ENCODE measurements around the gene STAU1.
"Not testable (repeated sequence)": the region's sequence is repeated elsewhere in the genome, so short reads cannot be mapped to it uniquely, and the experiment has no call there.

Gene STAU1

DNA sequence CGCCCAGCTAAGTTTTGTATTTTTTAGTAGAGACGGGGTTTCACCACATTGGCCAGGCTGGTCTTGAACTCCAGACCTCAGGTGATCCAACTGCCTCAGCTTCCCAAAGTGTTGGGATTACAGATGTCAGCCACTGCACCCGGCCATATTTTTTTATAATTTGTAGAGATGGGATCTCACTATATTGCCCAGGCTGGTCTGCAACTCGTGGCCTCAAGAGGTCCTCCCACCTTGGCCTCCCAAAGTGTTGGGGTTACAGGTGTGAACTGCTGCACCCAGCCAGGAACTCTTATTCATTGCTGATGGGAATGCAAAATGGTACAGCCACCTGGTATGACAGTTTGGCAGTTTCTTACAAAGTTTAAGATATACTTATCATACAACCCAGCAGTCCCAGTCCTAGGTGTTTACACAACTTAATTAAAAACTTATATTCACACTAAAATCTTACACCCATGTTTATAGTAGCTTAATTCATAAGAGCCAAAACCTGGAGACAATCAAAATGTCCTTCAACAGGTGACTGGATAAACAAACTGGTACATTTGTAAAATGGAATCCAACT is 11.7 kb upstream of the STAU1 start:
- no peak for DNase-seq

DNA sequence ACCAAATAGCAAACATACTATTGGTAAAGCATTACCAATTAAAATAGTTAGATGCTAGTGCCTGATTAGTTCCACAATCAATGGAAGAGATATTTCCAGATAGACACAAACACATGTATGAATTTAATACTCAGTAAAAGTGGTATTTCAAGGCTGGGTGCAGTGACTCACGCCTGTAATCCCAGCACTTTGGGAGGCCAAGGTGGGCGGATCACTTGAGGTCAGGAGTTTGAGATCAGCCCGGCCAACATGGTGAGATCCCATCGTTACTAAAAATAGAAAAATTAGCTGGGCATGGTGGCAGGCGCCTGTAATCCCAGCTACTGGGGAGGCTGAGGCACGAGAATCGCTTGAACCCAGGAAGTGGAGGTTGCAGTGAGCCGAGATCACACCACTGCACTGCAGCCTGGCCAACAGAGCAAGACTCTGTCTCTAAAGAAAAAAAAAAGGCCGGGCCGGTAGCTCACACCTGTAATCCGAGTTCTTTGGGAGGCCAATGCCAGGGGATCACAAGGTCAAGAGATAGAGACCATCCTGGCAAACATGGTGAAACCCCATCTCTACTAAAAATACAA is 4.9 kb upstream of the STAU1 start:
- DNase-seq: not testable (repeated sequence)

DNA sequence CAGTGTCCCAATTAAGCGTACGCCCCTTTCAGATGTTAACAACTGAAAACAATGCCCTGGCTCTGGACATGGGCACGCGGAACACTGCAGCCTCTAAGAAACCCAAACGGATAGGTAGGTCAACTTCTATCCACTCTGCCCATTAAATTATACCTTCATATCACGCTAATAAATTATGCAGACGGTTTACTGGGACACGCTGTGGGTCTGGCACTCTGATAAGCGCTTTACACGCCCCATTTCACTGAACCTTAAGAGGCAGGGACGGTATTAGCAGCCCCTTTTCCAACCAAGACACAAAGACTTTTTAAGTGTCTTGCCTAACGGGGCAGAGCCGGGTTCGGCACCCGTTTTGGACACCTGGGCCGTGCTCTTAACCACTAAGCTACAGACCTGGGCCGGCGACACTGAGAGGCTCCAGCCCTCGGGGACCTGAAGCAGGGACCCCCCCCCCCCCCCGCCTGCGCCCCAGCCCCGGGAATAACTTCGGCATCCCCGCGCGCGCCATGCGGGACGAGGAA is 744 bp downstream of the STAU1 start:
- DNase-seq: no peak

DNA sequence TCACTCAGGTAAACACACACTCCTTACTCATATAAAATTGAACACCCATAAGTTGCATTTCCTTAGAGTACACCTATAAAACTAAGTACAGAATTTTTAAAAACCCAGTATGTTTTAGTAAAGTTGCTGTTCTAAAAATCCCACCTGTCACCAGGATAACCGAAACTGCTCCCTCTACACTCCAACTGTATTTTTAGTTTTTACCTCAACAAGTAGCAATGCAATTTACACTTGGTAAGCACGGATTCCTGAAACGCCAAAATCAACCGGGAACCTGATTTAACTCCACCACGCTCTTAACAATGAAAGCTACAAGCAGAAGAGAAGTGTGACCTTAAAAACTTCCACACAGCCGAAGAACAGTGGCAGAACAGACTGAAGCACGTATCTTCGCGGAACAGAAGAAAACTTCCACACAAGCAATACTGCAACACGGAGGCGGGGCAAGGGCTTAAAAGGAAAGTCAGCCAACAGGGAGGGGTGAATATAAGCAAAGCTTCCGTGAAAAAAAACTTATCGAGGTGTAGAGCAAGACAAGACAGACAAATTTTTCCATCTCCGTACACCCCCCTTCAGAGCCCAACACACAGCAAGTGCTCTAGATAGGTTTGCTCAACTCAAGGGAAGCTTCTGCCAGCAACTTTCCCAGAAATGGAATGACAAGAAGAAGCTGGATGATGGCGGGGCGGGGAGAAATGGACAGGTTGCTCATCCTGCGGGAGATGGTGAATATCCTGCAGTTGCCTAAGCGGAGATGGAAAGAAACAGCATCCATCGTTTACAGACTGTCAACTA is 1.4 kb downstream of the STAU1 start:
- DNase-seq: no peak

DNA sequence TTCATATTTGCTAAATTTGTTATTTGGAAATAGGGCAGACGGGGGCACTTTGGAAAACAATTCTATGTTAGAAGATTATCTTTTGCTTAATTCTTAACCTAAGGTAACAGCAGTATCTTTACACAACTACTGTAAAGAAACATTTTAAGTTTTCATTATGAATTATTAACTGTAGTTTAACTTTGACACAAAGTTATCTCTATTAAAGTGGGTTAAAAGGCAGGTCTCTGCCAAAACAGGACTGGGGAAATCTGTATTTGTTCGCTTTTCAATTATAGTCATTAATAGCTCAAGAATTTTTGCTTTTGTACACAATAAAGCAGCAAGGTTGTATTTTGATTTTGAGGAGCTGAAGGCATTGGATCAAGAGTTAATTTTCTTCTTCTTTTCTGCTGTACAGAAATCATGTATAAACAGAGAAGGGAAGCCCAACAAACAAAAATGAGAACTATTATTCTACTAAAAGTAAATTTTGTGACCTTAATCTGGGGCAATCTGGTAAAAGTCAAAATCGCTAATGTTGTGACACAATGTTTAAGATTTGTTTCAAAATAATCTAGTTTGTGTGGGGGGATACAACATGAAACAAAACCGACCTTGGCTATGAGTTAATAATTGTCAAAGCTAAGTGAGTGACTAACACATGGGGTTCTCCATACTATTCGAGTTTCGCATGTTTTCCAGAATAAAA is 2.9 kb downstream of the STAU1 start:
- no peak for DNase-seq

DNA sequence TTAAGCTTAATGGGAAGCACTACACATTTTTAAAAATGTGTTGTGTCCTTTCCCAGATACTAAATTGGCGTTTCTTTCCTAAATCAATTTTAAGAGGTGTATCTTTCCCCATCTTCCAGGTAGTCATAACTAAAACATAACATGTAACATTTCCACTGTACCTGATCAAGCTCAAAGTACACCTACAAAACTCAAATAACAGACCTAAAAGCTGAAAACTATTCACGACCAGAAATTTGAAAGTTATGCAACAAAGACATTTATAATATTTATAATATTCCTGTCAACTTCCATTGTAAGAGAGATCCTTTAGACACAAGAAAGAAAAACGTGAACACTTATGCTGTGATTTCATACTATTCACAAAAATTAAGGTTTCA is 3.5 kb downstream of the STAU1 start:
- no peak for DNase-seq

DNA sequence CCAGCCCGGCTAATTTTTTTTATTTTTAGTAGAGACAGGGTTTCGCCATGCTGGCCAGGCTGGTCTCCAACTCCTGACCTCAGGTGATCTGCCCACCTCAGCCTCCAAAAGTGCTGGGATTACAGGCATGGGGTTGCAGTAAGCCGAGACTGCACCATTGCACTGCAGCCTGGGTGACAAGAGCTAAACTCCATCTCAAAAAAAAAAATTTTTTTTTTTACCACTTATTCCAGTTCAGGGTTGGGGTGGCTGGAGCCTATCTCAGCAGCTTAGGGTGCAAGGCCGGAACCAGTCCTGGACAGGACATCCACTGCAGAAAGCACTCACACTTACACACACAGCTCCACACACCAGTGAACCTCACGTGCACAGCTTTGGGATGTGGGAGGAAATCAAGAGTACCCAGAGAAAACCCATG is 4.0 kb downstream of the STAU1 start:
- DNase-seq: not testable (repeated sequence)

DNA sequence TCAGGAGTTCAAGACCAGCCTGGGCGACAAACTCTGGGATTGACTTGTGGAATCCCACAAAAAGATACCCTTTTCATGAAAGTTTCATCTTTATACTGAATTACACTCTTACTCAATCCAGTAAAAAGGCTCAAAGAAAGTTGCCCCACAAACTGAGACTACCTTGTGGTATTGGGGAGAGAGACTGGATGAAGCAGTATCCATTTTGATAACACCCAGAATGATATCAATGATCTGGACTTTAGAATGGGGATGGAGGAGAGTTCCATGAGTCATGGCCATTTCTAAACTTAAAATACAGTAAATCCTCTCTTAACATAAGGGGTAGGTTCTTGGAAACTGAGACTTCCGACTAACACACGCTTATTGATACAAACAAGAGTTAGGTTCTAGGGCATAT is 4.7 kb downstream of the STAU1 start:
- DNase-seq: no peak

DNA sequence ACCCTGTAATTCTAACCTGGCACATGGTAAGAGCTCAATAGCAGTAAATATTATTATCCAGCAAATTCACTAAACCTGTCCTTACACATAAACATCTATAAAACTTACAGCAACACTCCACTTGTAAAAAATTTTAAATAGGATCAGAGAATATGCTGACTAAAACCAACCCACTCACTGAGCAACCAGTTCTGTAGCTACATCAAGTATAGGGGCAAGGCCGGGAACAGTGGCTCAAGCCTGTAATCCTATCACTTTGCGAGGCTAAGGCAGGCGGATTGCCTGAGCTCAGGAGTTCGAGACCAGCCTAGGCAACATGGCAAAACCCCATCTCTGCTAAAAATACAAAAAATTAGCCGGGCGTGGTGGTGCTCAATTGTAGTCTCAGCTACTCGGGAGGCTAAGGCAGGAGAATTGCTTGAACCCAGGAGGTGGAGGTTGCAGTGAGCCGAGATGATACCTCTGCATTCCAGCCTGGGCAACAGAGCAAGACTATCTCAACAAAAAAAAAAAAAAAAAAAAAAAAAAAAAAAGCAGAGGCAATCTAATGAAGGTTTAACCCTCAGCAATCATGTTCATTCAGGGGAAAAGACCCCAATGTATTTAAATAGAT is 6.8 kb downstream of the STAU1 start:
- DNase-seq: no peak

DNA sequence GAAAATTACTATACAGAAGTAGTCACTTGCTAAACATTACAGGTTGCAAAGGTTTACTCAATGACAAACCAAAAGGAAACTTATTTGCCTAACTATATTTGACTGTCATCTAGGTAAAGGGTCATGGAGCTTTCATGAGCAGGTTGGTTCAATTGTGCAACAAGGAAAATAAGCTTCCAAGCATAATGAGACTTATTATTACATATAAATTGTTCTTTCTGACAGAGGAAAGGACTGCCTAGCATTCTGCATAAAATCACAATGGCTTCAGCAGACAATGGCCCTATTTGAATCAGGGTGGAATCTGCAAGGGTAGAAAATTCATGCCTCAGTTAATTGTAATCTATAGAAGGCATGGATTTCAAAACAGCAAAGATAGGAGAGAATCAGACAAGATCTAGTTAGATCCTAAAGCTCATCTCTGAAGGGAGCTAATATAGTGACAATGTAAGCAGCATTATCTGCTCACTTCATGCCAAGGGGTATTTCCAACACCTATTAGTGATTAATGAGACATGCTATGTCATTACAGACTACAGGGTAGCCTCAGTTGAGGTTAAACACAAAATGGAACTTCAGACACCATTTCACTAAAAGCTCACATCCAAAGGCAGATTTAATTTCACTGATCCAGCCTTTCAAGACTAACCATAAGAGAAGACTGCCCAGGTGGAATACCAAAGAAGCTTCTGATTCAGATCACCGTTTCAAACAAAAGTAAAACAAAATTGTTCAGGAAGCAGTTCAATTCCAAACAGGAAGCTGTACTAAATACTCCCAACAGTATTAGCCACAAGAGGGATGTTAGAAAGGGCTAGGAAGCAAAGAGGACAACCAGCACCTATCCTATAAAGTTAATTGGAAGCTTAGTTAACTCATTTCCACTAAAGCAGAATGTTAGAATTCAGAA is 8.5 kb downstream of the STAU1 start:
- no peak for DNase-seq

DNA sequence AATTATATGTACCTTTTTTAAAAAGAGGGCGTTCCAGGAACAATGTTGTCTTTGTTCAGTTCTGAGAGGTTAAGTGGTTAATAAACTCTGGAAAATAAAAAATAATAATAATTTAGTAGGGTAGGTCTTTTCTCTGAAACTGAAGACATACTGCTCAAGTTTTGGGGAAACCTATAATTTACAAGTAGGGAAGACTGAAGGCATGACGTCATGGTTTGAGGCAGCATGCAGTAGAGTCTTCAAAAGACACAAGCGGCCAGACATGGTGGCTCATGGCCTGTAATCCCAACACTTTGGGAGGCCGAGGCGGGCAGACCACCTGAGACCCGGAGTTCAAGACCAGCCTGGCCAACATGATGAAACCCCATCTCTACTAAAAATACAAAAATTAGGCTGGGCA is 14.0 kb downstream of the STAU1 start:
- DNase-seq: no peak

DNA sequence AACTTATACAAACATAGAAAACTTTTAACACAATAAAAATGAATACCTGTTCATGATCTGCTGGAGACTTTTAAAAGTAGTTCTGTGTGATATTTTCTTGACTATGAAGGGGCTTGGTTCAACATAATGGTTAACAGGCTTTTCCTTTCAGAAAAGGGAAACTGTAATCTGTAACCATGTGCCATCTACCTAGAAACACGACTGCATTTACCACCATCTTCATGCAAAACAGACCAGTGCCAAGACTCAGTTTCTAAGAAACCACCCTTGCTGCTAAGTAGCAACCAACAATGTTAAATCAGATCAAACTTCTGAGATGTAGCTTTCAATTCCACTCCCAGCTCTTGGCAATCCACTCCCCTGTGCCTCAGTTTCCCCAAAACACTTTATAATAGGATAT is 15.7 kb downstream of the STAU1 start:
- DNase-seq: no peak

DNA sequence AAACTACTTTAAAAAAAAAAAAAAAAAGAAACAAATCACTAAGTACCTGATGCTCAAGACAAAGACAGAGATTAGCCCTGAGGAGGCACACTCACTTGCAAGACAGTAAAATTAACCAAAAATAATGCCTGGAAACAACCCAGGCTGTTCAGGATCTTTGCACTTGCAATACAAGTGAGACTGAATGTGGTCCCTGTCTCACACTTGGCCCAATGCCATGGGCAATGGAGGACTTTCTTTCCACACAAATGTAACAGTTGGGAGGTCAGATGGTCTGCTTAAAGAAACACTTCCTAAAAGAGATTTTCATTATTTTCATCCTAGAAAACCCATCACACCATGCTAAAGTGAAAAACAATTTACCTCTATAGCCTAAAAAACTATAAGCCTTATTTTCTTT is 16.2 kb downstream of the STAU1 start:
- DNase-seq: no peak

DNA sequence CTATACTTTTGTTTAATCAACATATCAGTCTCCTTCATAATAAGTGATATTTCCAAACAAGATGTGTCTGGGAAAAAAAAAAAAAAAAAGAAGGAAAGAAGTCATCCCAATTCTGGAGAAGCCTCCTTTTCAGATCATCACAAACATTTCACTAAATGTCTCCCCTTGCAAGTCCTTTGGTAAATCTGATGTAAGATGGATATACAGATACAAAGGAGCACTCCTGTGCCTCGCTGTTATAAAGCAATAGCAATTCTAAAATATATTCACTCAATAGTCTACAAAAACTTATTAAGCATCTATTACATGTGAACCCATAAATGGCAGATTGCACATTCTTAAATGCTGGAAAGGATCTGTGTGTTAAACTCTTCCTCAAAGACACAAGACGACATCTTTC is 17.4 kb downstream of the STAU1 start:
- DNase-seq: no peak

DNA sequence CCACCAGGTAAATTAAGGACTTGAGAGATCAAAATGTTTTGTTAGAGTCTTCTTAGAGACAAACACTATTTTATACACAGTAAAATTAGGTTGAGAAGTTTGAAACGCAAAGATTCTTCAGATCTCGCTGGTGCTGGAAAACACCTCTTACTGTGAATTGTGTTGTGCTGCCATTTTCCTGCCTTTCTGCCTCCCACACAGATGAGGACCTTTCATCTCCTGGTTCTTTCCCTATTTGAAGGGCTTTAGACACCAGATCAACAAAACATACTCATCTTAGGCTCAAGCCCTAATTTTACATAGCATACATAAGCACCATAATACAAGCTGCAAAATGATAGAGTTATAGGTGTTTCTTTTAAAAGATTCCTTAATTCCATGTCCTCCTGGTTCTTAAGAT is 18.6 kb downstream of the STAU1 start:
- no peak for DNase-seq

DNA sequence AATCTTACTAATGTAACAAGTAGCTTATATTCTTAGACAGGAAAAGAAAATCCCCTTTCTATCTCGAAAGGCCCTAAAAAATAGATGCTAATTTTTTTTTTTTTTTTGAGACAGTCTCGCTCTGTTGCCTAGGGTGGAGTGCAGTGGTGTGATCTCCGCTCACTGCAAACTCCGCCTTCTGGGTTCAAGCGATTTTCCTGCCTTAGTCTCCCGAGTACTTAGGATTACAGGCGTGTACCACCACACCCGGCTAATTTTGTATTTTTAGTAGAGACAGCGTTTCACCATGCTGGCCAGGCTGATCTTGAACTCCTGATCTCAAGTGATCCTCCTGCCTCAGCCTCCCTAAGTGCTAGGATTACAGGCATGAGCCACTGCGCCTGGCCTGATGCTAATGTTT is 19.3 kb downstream of the STAU1 start:
- DNase-seq: not testable (repeated sequence)

DNA sequence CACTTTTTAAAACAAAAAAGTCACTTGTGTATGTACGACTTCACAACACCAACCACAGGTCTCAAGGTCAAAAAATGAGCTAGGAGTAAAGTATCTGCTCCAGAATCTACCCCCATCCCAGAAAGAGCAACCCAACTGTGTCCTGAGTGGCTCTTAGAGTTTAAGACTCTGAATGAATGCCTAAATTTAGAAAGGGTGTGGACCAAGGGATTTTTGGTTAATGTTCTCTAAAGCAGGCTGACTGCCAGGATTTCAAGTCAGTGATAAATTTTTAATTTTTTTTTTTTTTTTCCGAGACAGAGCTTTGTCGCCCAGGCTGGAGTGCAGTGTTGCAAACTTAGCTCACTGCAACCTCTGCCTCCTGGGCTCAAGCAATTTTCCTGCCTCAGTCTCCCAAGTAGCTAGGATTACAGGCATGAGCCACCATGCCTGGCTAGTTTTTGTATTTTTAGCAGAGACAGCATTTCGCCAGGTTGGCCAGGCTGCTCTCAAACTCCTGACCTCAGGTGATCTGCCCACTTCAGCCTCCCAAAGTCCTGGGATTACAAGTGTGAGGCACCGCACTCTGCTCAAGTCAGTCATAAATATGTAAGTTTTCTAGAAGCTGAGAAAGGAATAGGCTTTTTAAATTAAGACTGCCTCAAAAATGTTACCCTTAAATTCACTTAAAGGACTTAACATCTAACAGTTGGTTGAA is 20.2 kb downstream of the STAU1 start:
- no peak for DNase-seq

DNA sequence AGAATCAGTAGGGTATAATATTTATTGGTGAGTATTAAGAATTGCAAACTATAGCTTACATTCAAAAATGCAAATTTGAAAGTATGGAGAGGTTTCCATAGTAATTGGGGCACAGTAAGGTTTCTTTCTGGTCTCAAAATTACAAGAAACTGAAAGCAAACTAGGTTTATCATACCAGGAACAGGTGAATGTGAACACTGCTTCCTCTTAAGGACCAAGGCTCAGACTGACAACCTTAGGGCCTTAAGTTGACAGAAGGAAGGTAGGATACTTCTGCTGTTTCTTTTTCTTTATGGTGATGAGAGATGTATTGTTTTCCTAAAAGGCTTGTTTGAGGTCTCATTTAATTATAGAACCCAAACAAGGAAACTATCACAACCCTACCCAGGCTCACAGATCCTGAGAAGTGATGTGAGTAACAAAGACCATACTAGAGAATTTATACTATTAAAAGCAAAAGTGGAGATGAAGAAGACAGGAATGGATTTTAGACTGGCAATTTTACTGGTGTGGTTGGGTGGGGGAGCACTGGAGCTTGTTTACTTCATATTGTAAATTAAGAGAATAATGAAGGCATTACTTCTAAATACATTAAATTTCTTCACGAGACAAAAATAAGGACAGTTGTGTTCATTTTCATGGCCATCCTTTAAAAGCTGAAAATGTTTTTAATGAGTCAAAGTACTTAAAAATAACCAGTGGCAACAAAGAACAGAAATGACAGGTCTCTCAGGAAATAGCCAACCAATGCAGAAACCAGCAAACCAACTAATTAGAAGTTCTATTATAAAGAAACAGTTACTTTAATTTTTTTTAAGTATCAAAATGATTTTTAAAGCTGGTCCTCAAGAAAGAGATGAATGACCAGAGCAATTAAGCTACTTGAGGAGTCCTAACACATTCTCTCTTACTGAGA is 21.3 kb downstream of the STAU1 start:
- no peak for DNase-seq

DNA sequence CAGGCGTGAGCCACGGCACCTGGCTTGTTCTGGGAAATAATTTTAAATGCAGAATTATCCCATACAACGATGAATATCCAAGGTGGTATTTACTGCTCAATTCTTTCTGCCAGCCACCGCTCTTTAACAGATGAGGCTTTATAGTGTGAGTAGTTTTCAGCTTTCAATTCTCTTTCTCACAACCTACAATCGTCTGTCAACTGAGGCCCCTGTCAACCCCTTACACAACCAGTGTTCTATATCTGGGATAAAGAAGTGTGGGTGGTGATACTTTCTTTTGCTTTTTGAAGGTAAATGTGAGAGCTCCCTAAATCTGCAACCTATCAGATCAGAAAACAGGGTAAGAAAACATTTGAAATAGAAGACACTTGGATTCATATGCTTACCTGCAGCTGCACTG is 22.5 kb downstream of the STAU1 start:
- no peak for DNase-seq

DNA sequence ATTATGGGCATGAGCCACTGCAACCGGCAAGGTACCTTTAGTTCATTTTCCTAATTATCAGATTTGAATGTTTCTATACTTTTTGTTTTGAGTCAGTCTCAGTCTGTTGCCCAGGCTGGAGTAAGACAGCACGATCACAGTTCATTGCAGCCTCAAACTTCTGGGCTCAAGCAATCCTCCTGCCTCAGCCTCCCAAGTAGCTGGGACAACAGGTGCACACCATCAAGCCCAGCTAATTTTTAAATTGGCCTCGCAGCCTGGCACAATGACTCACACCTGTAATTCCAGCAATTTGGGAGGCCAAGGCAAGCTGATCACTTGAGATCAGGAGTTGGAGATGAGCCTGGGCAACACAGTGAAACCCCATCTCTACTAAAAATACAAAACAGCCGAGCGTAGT is 24.4 kb downstream of the STAU1 start:
- no peak for DNase-seq
